H9 (cell line): ENCODE measurements around the gene SMARCC1. TPM values are rescaled to one million over a fixed set of nuclear protein-coding genes. Genes with fewer than 3 reads are reported as not detected.

Experiments
- DNase-seq: peaks from one replicate; pipeline ENCODE4 v3.0.0-alpha.2; 2017
- H2AFZ ChIP-seq: one replicate; pipeline ENCODE4 v1.6.1; 2013; ENCODE audit warnings: mild to moderate bottlenecking, low read length, control low read depth, moderate library complexity
- H2AK5ac ChIP-seq: 2 replicates; pipeline ENCODE4 v1.6.1; 2013; ENCODE audit warnings: low read length, control low read depth, mixed read lengths; ENCODE audit not compliant: insufficient read length
- H2BK120ac ChIP-seq: one replicate; pipeline ENCODE4 v1.6.1; 2013; ENCODE audit warnings: low read depth, mild to moderate bottlenecking, low read length, control low read depth, inconsistent platforms; ENCODE audit not compliant: poor library complexity, severe bottlenecking
- H2BK12ac ChIP-seq: 2 replicates; pipeline ENCODE4 v1.6.1; 2013; ENCODE audit warnings: low read length, control low read depth, mixed read lengths, low read depth; ENCODE audit not compliant: insufficient read length
- H2BK15ac ChIP-seq: 2 replicates; pipeline ENCODE4 v1.6.1; 2013; ENCODE audit warnings: low read depth, low read length, control low read depth
- H2BK20ac ChIP-seq: one replicate; pipeline ENCODE4 v1.6.1; 2013; ENCODE audit warnings: low read depth, mild to moderate bottlenecking, low read length, control low read depth, inconsistent platforms; ENCODE audit not compliant: poor library complexity, severe bottlenecking
- H2BK5ac ChIP-seq: 2 replicates; pipeline ENCODE4 v1.6.1; 2013; ENCODE audit warnings: low read length, control low read depth, mixed read lengths; ENCODE audit not compliant: insufficient read length
- H3K14ac ChIP-seq: 2 replicates; pipeline ENCODE4 v1.6.1; 2013; ENCODE audit warnings: low read length, control low read depth; ENCODE audit not compliant: insufficient read depth
- H3K18ac ChIP-seq: 2 replicates; pipeline ENCODE4 v1.6.1; 2013; ENCODE audit warnings: low read depth, mild to moderate bottlenecking, mixed read lengths, low read length, control low read depth; ENCODE audit not compliant: insufficient read length
- H3K23ac ChIP-seq: 2 replicates; pipeline ENCODE4 v1.6.1; 2013; ENCODE audit warnings: low read length, control low read depth, mixed read lengths, low read depth; ENCODE audit not compliant: insufficient read length
- H3K23me2 ChIP-seq: 2 replicates; pipeline ENCODE4 v1.6.1; 2013; ENCODE audit warnings: low read depth, mild to moderate bottlenecking, mixed read lengths, low read length, control low read depth; ENCODE audit not compliant: insufficient read length, poor library complexity, severe bottlenecking
- H3K27ac ChIP-seq: 2 replicates; pipeline ENCODE4 v1.5.1; 2013; ENCODE audit warnings: low read length, control low read depth, mixed read lengths, low read depth; ENCODE audit not compliant: insufficient read length
- H3K27me3 ChIP-seq: 2 replicates; pipeline ENCODE4 v1.6.1; 2013; ENCODE audit warnings: low read length, control low read depth, inconsistent platforms; ENCODE audit not compliant: insufficient read depth
- H3K4ac ChIP-seq: 2 replicates; pipeline ENCODE4 v1.6.1; 2013; ENCODE audit warnings: low read depth, mild to moderate bottlenecking, control low read depth, inconsistent platforms, low read length, moderate library complexity
- H3K4me1 ChIP-seq: 2 replicates; pipeline ENCODE4 v1.6.1; 2013; ENCODE audit warnings: low read length, control low read depth, inconsistent platforms; ENCODE audit not compliant: insufficient read depth
- H3K4me2 ChIP-seq: 2 replicates; pipeline ENCODE4 v1.6.1; 2013; ENCODE audit warnings: low read length, control low read depth, mixed read lengths; ENCODE audit not compliant: insufficient read length, insufficient read depth
- H3K56ac ChIP-seq: 2 replicates; pipeline ENCODE4 v1.6.1; 2013; ENCODE audit warnings: low read depth, mild to moderate bottlenecking, mixed read lengths, low read length, control low read depth; ENCODE audit not compliant: insufficient read length
- H3K79me1 ChIP-seq: 2 replicates; pipeline ENCODE4 v1.6.1; 2013; ENCODE audit warnings: low read depth, mild to moderate bottlenecking, moderate library complexity, low read length, control low read depth, inconsistent platforms; ENCODE audit not compliant: insufficient read depth, poor library complexity, severe bottlenecking
- H3K79me2 ChIP-seq: 2 replicates; pipeline ENCODE4 v1.6.1; 2013; ENCODE audit warnings: low read length, control low read depth, inconsistent platforms; ENCODE audit not compliant: insufficient read depth
- H3K9ac ChIP-seq: 2 replicates; pipeline ENCODE4 v1.6.1; 2013; ENCODE audit warnings: low read length, control low read depth, mixed read lengths; ENCODE audit not compliant: insufficient read length; ENCODE audit errors: extremely low read depth
- H3K9me3 ChIP-seq: one replicate; pipeline ENCODE4 v1.6.1; 2013; ENCODE audit warnings: low read depth, low read length, inconsistent platforms; ENCODE audit not compliant: control insufficient read depth
- H3T11ph ChIP-seq: one replicate; pipeline ENCODE4 v1.6.1; 2013; ENCODE audit warnings: mild to moderate bottlenecking, low read length, control low read depth, inconsistent platforms
- H4K20me1 ChIP-seq: one replicate; pipeline ENCODE4 v1.6.1; 2013; ENCODE audit not compliant: control insufficient read depth, insufficient read length, insufficient read depth
- H4K5ac ChIP-seq: 2 replicates; pipeline ENCODE4 v1.6.1; 2013; ENCODE audit warnings: low read depth, mild to moderate bottlenecking, mixed read lengths, low read length, control low read depth; ENCODE audit not compliant: insufficient read length
- H4K8ac ChIP-seq: replicated peaks from 2 replicates; pipeline ENCODE4 v1.6.1; 2013; ENCODE audit warnings: low read length, control low read depth, mixed read lengths, low read depth; ENCODE audit not compliant: insufficient read length
- H4K91ac ChIP-seq: 2 replicates; pipeline ENCODE4 v1.6.1; 2013; ENCODE audit warnings: low read depth, mild to moderate bottlenecking, moderate library complexity, mixed read lengths, low read length, control low read depth; ENCODE audit not compliant: insufficient read length
- H3K27ac Mint-ChIP-seq, 3 experiments: 2 replicates in 2 of 3; 3 replicates in 1 of 3; pipeline ENCODE4 v1.8.0; 2020 to 2021; ENCODE audit warnings: mixed read lengths in 3 of 3, mild to moderate bottlenecking in 1 of 3, moderate library complexity in 1 of 3
- H3K27me3 Mint-ChIP-seq: 2 replicates; pipeline ENCODE4 v1.8.0; 2021; ENCODE audit warnings: low read depth, mild to moderate bottlenecking, moderate library complexity, mixed read lengths
- H3K36me3 Mint-ChIP-seq, 3 experiments: 2 replicates in 2 of 3; 3 replicates in 1 of 3; pipeline ENCODE4 v1.8.0; 2020 to 2021; ENCODE audit warnings: low read depth in 3 of 3, mixed read lengths in 3 of 3; ENCODE audit not compliant: insufficient read depth in 1 of 3
- H3K4me1 Mint-ChIP-seq, 2 experiments: 2 replicates each; pipeline ENCODE4 v1.8.0; 2020; ENCODE audit warnings: mixed read lengths in 2 of 2
- H3K4me3 Mint-ChIP-seq, 2 experiments: 2 replicates in 1 of 2; 3 replicates in 1 of 2; pipeline ENCODE4 v1.8.0; 2020 to 2021; ENCODE audit warnings: mild to moderate bottlenecking in 2 of 2, mixed read lengths in 2 of 2, moderate library complexity in 1 of 2
- H3K9me3 Mint-ChIP-seq, 2 experiments: 2 replicates in 1 of 2; 3 replicates in 1 of 2; pipeline ENCODE4 v1.8.0; 2020; ENCODE audit warnings: mild to moderate bottlenecking in 2 of 2, mixed read lengths in 2 of 2, moderate library complexity in 1 of 2
- CTCF ChIP-seq: fragments of 200-600 bp; sonication (generic); conservative IDR thresholded peaks from 3 replicates; pipeline ENCODE4 v1.8.0; 2021; ENCODE audit warnings: antibody characterized with exemption, mild to moderate bottlenecking
- WGBS: extraction: QIAGEN DNeasy Blood & Tissue Kit; methylation state at CpG from one replicate; pipeline ENCODE4 v1.1.7; 2013; ENCODE audit warnings: missing lambda C conversion rate, low lambda C conversion rate, mixed read lengths; ENCODE audit not compliant: insufficient read length; ENCODE audit errors: extremely low coverage; 5-methylcytosine and 5-hydroxymethylcytosine counted together
- total RNA-seq: library from RNA; stranded (reverse); gene quantifications from 2 replicates; pipeline ENCODE4 v1.2.1, GENCODE V29; 2021

Gene SMARCC1
- total RNA-seq, 1 experiment from 2014 or later = 274 TPM

GRCh38 chr3:47613722-47614121 lies 168.0 kb downstream of the SMARCC1 start:
- H3K4me2 ChIP-seq = no peak overlapping the region
- no peaks in the 10 kb centered on the region for H3K79me2 ChIP-seq
- Mint-ChIP-seq H3K9me3 (no peaks in the 10 kb centered on the region), H3K36me3 (peaks cover 37 to 57% (median 56%) of the 10 kb centered on the region in 3 experiments), H3K27me3 (no peaks in the 10 kb centered on the region), H3K27ac (no peak overlapping the region), H3K4me1 (0 out of 4 replicates have a peak, but pooled peaks cover 0 to 3% of the 10 kb centered on the region in 2 experiments), H3K4me3 (no peak overlapping the region)
- DNase-seq = no peak
- H3K23me2 ChIP-seq = no peaks in the 10 kb centered on the region
- H3K9ac ChIP-seq = no peak overlapping the region
- H4K91ac ChIP-seq = no peak overlapping the region
- no peak overlapping the region for H4K5ac ChIP-seq
- no peak overlapping the region for H2BK15ac ChIP-seq
- H2AFZ ChIP-seq = no peak overlapping the region
- no peak overlapping the region for H3K18ac ChIP-seq
- H3K27me3 ChIP-seq = no peaks in the 10 kb centered on the region
- H2BK5ac ChIP-seq = no peak overlapping the region
- no peak overlapping the region for H3K23ac ChIP-seq
- no peak overlapping the region for H3K27ac ChIP-seq
- no peak overlapping the region for H2BK120ac ChIP-seq
- no peak overlapping the region for H3K14ac ChIP-seq
- no peak overlapping the region for H3K56ac ChIP-seq
- no peak for TF ChIP-seq CTCF
- H4K20me1 ChIP-seq = no peaks in the 10 kb centered on the region
- no peak overlapping the region for H3T11ph ChIP-seq
- H2AK5ac ChIP-seq = no peak overlapping the region
- H3K79me1 ChIP-seq = peaks cover 3% of the 10 kb centered on the region
- H3K4ac ChIP-seq = no peak overlapping the region
- no peaks in the 10 kb centered on the region for H3K9me3 ChIP-seq
- WGBS = no CpG with 5 or more reads among the region's 4 CpGs
- H3K4me1 ChIP-seq = no peaks in the 10 kb centered on the region
- no peak overlapping the region for H2BK20ac ChIP-seq
- no peak overlapping the region for H2BK12ac ChIP-seq
- H4K8ac ChIP-seq = no peak overlapping the region
